GM23338 (cell line): Measurements from ENCODE around the gene ITGB7. TPM values are rescaled to one million over a fixed set of nuclear protein-coding genes. Genes with fewer than 3 reads are reported as not detected.

ENCODE experiments used
- ATAC-seq: fragments of 200-7000 bp; cut with Tn5 transposase; 3 replicates; pipeline ENCODE4 v1.9.1; 2020
- DNase-seq: peaks from one replicate; pipeline ENCODE4 v3.0.0-alpha.2; 2015; ENCODE audit warnings: low spot score
- H2AFZ ChIP-seq: fragments of 200-600 bp; sonication (generic); 2 replicates; pipeline ENCODE4 v1.8.0; 2016; ENCODE audit warnings: antibody characterized with exemption, mild to moderate bottlenecking, moderate library complexity
- H3F3A ChIP-seq: fragments of 200-600 bp; sonication (generic); replicated peaks from 2 replicates; pipeline ENCODE4 v1.8.0; 2017; ENCODE audit warnings: antibody characterized with exemption, mixed run types, low read depth
- H3K27ac ChIP-seq: fragments of 200-600 bp; sonication (generic); 2 replicates; pipeline ENCODE4 v1.6.1; 2016; ENCODE audit warnings: low read depth
- H3K27me3 ChIP-seq: fragments of 200-600 bp; sonication (generic); 2 replicates; pipeline ENCODE4 v1.8.0; 2016; ENCODE audit warnings: mild to moderate bottlenecking, mixed run types, moderate library complexity; ENCODE audit not compliant: insufficient read depth
- H3K36me3 ChIP-seq: fragments of 200-600 bp; sonication (generic); 2 replicates; pipeline ENCODE4 v1.8.0; 2016; ENCODE audit warnings: mild to moderate bottlenecking; ENCODE audit not compliant: insufficient read depth
- H3K4me1 ChIP-seq: fragments of 200-600 bp; sonication (generic); 2 replicates; pipeline ENCODE4 v1.8.0; 2016; ENCODE audit warnings: mild to moderate bottlenecking, moderate library complexity; ENCODE audit not compliant: insufficient read depth
- H3K4me2 ChIP-seq: fragments of 200-600 bp; sonication (generic); 2 replicates; pipeline ENCODE4 v1.7.1; 2017; ENCODE audit warnings: mixed run types
- H3K4me3 ChIP-seq: fragments of 200-600 bp; sonication (generic); 2 replicates; pipeline ENCODE4 v1.6.1; 2016; ENCODE audit warnings: mixed run types
- H3K79me2 ChIP-seq: fragments of 200-600 bp; sonication (generic); replicated peaks from 2 replicates; pipeline ENCODE4 v1.8.0; 2017; ENCODE audit warnings: mild to moderate bottlenecking; ENCODE audit not compliant: insufficient read depth
- H3K9me2 ChIP-seq: fragments of 200-600 bp; sonication (generic); 2 replicates; pipeline ENCODE4 v1.8.0; 2017; ENCODE audit not compliant: insufficient read depth
- H4K20me1 ChIP-seq: fragments of 200-600 bp; sonication (generic); replicated peaks from 2 replicates; pipeline ENCODE4 v1.8.0; 2017; ENCODE audit warnings: mild to moderate bottlenecking; ENCODE audit not compliant: insufficient read depth
- H3K27ac Mint-ChIP-seq: 2 replicates; pipeline ENCODE4 v1.8.0; 2020; ENCODE audit warnings: inconsistent platforms, mild to moderate bottlenecking, moderate library complexity, mixed read lengths
- H3K27me3 Mint-ChIP-seq: 3 replicates; pipeline ENCODE4 v1.8.0; 2022; ENCODE audit warnings: low read depth, mild to moderate bottlenecking, moderate library complexity, mixed read lengths, inconsistent platforms; ENCODE audit not compliant: insufficient read depth, poor library complexity
- H3K36me3 Mint-ChIP-seq: 3 replicates; pipeline ENCODE4 v1.8.0; 2021; ENCODE audit warnings: low read depth, mild to moderate bottlenecking, inconsistent platforms, moderate library complexity, mixed read lengths
- H3K4me1 Mint-ChIP-seq: 3 replicates; pipeline ENCODE4 v1.8.0; 2020; ENCODE audit warnings: mild to moderate bottlenecking, inconsistent platforms, mixed read lengths
- H3K4me3 Mint-ChIP-seq: 3 replicates; pipeline ENCODE4 v1.8.0; 2021; ENCODE audit warnings: moderate library complexity, mild to moderate bottlenecking, inconsistent platforms, mixed read lengths
- H3K9me3 Mint-ChIP-seq: 3 replicates; pipeline ENCODE4 v1.8.0; 2020; ENCODE audit warnings: moderate library complexity, mild to moderate bottlenecking, inconsistent platforms, mixed read lengths
- CREB1 ChIP-seq: fragments of 250-450 bp; sonication (Bioruptor Pico); IDR thresholded peaks from 2 replicates; pipeline ENCODE4 v1.5.0; 2020; ENCODE audit warnings: low read depth, mild to moderate bottlenecking, moderate library complexity
- EZH2 ChIP-seq: fragments of 200-600 bp; sonication (generic); IDR thresholded peaks from one replicate; pipeline ENCODE4 v1.8.0; 2017; ENCODE audit warnings: antibody characterized with exemption, mild to moderate bottlenecking, low read depth; ENCODE audit not compliant: unreplicated experiment
- EZH2phosphoT487 ChIP-seq: fragments of 200-600 bp; sonication (generic); IDR thresholded peaks from one replicate; pipeline ENCODE4 v1.8.1; 2018; ENCODE audit warnings: antibody characterized with exemption; ENCODE audit not compliant: unreplicated experiment
- JUNB ChIP-seq: IDR thresholded peaks from one replicate; pipeline ENCODE4 v1.6.1; 2016; ENCODE audit warnings: antibody characterized with exemption; ENCODE audit not compliant: unreplicated experiment
- NANOG ChIP-seq: IDR thresholded peaks from 2 replicates; pipeline ENCODE4 v1.6.1; 2016; ENCODE audit warnings: antibody characterized with exemption, borderline replicate concordance
- POLR2AphosphoS5 ChIP-seq: IDR thresholded peaks from 2 replicates; pipeline ENCODE4 v1.6.1; 2016; ENCODE audit warnings: antibody characterized with exemption, low read depth
- STAT1 ChIP-seq: IDR thresholded peaks from one replicate; pipeline ENCODE4 v1.6.1; 2016; ENCODE audit warnings: antibody characterized with exemption; ENCODE audit not compliant: unreplicated experiment
- ZNF114 ChIP-seq: fragments of 250-450 bp; sonication (Bioruptor Pico); IDR thresholded peaks from 2 replicates; pipeline ENCODE4 v1.5.0; 2020; ENCODE audit warnings: mild to moderate bottlenecking, moderate library complexity
- ZNF331 ChIP-seq: fragments of 250-450 bp; sonication (Bioruptor Pico); IDR thresholded peaks from 2 replicates; pipeline ENCODE4 v1.5.0; 2020; ENCODE audit warnings: low read depth, mild to moderate bottlenecking, moderate library complexity
- polyA plus RNA-seq: library from polyadenylated mRNA; unstranded; fragments of >200 nt; fragmentation: Nextera tagmentation; extraction: Ambion mirVana; gene quantifications from 2 replicates; pipeline ENCODE4 v1.2.1, GENCODE V29; 2016
- total RNA-seq: library from RNA; depleted of rRNA; stranded (reverse); fragments of >200 nt; shearing (Covaris generic); gene quantifications from 2 replicates; pipeline ENCODE4 v1.2.3, GENCODE V29; 2014
- TF ChIP-seq, protein P1 (sequence below), 2 experiments: fragments of 200-600 bp in 1 of 2; sonication (generic) in 1 of 2; conservative IDR thresholded peaks; 2 replicates each; pipeline versions ENCODE4 v1.5.1 to v1.6.1; 2016 to 2017; ENCODE audit warnings: antibody characterized with exemption in 2 of 2, low read depth in 2 of 2, mild to moderate bottlenecking in 2 of 2, moderate library complexity in 1 of 2
- TF ChIP-seq, protein P2 (sequence below): IDR thresholded peaks from 2 replicates; pipeline ENCODE4 v1.6.1; 2016; ENCODE audit warnings: antibody characterized with exemption
- TF ChIP-seq, protein P3 (sequence below): IDR thresholded peaks from one replicate; pipeline ENCODE4 v1.6.1; 2018; ENCODE audit warnings: antibody characterized with exemption; ENCODE audit not compliant: unreplicated experiment
- TF ChIP-seq, protein P4 (sequence below): fragments of 250-450 bp; sonication (Bioruptor Pico); IDR thresholded peaks from 2 replicates; pipeline ENCODE4 v1.5.0; 2020; ENCODE audit warnings: mild to moderate bottlenecking, moderate library complexity

Gene ITGB7
- total and polyA plus RNA-seq, 2 experiments from 2014 or later, result 0.32 TPM; not detected in 1

DNA sequence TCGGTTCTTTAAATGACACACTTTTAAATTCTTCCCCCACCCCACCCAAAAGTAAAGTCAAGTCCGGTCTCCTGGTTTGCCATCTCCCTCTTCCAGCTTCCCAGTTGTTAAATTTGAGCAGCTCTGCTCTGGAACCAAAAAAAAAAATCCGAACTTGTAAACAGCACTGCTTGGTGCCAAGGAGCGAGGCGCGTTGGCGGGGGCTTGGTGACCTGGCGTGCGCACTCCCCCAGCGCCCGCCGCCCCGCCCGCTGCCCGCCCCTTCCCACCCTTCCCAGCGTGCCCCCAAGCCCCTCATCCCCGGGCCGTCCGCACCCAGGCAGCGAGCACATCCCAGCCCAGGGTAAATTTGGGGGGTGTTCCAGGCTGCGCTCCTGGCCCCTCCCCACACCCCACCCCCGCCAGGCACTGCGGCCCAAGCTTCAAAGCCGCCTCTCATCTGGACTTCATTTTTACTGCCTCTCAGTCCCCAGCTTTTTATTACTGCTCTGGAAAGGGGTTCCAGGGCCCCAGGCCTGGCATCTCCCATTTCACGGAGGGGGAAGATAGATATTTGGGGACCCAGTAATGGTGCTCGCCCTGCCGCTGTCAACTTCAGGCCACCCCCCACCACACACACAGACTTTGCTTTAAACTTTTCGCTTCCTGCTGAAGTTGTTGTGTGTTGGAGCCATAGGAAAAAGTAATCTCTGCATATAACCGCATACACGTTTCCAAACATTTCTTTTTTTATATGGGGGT, 11.7 kb upstream of the ITGB7 start:
- DNase-seq (peak; percentile 21), ATAC-seq (no peak)
- Mint-ChIP-seq H3K27me3 (peaks cover 27% of the 10 kb centered on the region), H3K4me3 (peak overlapping the region; percentile 94), H3K9me3 (peaks cover 4% of the 10 kb centered on the region; the same call in 1 of the 3 replicates), H3K36me3 (peaks cover 23% of the 10 kb centered on the region), H3K4me1 (peaks cover 75% of the 10 kb centered on the region), H3K27ac (no peak overlapping the region)
- Histone ChIP-seq H4K20me1 (no peaks in the 10 kb centered on the region), H3F3A (peaks cover 46% of the 10 kb centered on the region), H3K4me3 (peak overlapping the region; percentile 95), H2AFZ (no peak overlapping the region), H3K4me1 (peaks cover 63% of the 10 kb centered on the region), H3K4me2 (peak overlapping the region; percentile 91), H3K36me3 (no peaks in the 10 kb centered on the region; the same call in 1 of the 2 replicates), H3K9me2 (no peaks in the 10 kb centered on the region), H3K27ac (peak overlapping the region; percentile 91; the same call in 1 of the 2 replicates), H3K79me2 (peaks cover 36% of the 10 kb centered on the region), H3K27me3 (peaks cover 12% of the 10 kb centered on the region)
- TF ChIP-seq POLR2AphosphoS5 (no peak), CREB1 (no peak), EZH2phosphoT487 (no peak), EZH2 (no peak), NANOG (no peak), ZNF114 (CRISPR knock-in tag) (no peak), ZNF331 (CRISPR knock-in tag) (no peak), JUNB (no peak), STAT1 (no peak)
- TF ChIP-seq, protein P1, sequence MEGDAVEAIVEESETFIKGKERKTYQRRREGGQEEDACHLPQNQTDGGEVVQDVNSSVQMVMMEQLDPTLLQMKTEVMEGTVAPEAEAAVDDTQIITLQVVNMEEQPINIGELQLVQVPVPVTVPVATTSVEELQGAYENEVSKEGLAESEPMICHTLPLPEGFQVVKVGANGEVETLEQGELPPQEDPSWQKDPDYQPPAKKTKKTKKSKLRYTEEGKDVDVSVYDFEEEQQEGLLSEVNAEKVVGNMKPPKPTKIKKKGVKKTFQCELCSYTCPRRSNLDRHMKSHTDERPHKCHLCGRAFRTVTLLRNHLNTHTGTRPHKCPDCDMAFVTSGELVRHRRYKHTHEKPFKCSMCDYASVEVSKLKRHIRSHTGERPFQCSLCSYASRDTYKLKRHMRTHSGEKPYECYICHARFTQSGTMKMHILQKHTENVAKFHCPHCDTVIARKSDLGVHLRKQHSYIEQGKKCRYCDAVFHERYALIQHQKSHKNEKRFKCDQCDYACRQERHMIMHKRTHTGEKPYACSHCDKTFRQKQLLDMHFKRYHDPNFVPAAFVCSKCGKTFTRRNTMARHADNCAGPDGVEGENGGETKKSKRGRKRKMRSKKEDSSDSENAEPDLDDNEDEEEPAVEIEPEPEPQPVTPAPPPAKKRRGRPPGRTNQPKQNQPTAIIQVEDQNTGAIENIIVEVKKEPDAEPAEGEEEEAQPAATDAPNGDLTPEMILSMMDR (conservative IDR thresholded peaks at IDR 0.05; ENCODE audit: low read depth in 2 of 2), result no peak
- TF ChIP-seq, protein P2, sequence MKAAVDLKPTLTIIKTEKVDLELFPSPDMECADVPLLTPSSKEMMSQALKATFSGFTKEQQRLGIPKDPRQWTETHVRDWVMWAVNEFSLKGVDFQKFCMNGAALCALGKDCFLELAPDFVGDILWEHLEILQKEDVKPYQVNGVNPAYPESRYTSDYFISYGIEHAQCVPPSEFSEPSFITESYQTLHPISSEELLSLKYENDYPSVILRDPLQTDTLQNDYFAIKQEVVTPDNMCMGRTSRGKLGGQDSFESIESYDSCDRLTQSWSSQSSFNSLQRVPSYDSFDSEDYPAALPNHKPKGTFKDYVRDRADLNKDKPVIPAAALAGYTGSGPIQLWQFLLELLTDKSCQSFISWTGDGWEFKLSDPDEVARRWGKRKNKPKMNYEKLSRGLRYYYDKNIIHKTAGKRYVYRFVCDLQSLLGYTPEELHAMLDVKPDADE, result no peak
- TF ChIP-seq, protein P3, sequence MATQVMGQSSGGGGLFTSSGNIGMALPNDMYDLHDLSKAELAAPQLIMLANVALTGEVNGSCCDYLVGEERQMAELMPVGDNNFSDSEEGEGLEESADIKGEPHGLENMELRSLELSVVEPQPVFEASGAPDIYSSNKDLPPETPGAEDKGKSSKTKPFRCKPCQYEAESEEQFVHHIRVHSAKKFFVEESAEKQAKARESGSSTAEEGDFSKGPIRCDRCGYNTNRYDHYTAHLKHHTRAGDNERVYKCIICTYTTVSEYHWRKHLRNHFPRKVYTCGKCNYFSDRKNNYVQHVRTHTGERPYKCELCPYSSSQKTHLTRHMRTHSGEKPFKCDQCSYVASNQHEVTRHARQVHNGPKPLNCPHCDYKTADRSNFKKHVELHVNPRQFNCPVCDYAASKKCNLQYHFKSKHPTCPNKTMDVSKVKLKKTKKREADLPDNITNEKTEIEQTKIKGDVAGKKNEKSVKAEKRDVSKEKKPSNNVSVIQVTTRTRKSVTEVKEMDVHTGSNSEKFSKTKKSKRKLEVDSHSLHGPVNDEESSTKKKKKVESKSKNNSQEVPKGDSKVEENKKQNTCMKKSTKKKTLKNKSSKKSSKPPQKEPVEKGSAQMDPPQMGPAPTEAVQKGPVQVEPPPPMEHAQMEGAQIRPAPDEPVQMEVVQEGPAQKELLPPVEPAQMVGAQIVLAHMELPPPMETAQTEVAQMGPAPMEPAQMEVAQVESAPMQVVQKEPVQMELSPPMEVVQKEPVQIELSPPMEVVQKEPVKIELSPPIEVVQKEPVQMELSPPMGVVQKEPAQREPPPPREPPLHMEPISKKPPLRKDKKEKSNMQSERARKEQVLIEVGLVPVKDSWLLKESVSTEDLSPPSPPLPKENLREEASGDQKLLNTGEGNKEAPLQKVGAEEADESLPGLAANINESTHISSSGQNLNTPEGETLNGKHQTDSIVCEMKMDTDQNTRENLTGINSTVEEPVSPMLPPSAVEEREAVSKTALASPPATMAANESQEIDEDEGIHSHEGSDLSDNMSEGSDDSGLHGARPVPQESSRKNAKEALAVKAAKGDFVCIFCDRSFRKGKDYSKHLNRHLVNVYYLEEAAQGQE, result no peak
- TF ChIP-seq, protein P4, sequence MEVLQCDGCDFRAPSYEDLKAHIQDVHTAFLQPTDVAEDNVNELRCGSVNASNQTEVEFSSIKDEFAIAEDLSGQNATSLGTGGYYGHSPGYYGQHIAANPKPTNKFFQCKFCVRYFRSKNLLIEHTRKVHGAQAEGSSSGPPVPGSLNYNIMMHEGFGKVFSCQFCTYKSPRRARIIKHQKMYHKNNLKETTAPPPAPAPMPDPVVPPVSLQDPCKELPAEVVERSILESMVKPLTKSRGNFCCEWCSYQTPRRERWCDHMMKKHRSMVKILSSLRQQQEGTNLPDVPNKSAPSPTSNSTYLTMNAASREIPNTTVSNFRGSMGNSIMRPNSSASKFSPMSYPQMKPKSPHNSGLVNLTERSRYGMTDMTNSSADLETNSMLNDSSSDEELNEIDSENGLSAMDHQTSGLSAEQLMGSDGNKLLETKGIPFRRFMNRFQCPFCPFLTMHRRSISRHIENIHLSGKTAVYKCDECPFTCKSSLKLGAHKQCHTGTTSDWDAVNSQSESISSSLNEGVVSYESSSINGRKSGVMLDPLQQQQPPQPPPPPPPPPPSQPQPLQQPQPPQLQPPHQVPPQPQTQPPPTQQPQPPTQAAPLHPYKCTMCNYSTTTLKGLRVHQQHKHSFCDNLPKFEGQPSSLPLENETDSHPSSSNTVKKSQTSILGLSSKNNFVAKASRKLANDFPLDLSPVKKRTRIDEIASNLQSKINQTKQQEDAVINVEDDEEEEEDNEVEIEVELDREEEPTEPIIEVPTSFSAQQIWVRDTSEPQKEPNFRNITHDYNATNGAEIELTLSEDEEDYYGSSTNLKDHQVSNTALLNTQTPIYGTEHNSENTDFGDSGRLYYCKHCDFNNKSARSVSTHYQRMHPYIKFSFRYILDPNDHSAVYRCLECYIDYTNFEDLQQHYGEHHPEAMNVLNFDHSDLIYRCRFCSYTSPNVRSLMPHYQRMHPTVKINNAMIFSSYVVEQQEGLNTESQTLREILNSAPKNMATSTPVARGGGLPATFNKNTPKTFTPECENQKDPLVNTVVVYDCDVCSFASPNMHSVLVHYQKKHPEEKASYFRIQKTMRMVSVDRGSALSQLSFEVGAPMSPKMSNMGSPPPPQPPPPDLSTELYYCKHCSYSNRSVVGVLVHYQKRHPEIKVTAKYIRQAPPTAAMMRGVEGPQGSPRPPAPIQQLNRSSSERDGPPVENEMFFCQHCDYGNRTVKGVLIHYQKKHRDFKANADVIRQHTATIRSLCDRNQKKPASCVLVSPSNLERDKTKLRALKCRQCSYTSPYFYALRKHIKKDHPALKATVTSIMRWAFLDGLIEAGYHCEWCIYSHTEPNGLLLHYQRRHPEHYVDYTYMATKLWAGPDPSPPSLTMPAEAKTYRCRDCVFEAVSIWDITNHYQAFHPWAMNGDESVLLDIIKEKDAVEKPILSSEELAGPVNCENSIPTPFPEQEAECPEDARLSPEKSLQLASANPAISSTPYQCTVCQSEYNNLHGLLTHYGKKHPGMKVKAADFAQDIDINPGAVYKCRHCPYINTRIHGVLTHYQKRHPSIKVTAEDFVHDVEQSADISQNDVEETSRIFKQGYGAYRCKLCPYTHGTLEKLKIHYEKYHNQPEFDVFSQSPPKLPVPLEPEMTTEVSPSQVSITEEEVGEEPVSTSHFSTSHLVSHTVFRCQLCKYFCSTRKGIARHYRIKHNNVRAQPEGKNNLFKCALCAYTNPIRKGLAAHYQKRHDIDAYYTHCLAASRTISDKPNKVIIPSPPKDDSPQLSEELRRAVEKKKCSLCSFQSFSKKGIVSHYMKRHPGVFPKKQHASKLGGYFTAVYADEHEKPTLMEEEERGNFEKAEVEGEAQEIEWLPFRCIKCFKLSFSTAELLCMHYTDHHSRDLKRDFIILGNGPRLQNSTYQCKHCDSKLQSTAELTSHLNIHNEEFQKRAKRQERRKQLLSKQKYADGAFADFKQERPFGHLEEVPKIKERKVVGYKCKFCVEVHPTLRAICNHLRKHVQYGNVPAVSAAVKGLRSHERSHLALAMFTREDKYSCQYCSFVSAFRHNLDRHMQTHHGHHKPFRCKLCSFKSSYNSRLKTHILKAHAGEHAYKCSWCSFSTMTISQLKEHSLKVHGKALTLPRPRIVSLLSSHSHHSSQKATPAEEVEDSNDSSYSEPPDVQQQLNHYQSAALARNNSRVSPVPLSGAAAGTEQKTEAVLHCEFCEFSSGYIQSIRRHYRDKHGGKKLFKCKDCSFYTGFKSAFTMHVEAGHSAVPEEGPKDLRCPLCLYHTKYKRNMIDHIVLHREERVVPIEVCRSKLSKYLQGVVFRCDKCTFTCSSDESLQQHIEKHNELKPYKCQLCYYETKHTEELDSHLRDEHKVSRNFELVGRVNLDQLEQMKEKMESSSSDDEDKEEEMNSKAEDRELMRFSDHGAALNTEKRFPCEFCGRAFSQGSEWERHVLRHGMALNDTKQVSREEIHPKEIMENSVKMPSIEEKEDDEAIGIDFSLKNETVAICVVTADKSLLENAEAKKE (CRISPR knock-in tag), result no peak
